OCI-LY3 (cell line): Measurements from ENCODE around the gene VSX1.

Source experiments
- H2AFZ ChIP-seq: fragments of 200-600, 300-600 bp; shearing (Covaris generic); 2 replicates; pipeline ENCODE4 v1.6.0; 2014; ENCODE audit warnings: antibody characterized with exemption, low read depth, low read length
- H3K27ac ChIP-seq: fragments of 200-600, 300-600 bp; sonication (generic); 2 replicates; pipeline ENCODE4 v1.5.1; 2014; ENCODE audit warnings: mild to moderate bottlenecking, low read length, moderate library complexity, mixed read lengths
- H3K27me3 ChIP-seq: fragments of 200-600, 300-600 bp; sonication (generic); 2 replicates; pipeline ENCODE4 v1.6.1; 2014; ENCODE audit warnings: low read depth, low read length, mixed read lengths
- H3K36me3 ChIP-seq: fragments of 200-600, 300-600 bp; sonication (generic); replicated peaks from 2 replicates; pipeline ENCODE3; 2014; ENCODE audit warnings: low read depth, low read length, mixed read lengths
- H3K4me1 ChIP-seq: fragments of 300-600, 200-600 bp; sonication (generic); 2 replicates; pipeline ENCODE4 v1.6.1; 2014; ENCODE audit warnings: low read length, mixed read lengths
- H3K4me2 ChIP-seq: fragments of 200-600, 300-600 bp; sonication (generic); 2 replicates; pipeline ENCODE4 v1.6.1; 2014; ENCODE audit warnings: low read length, mixed read lengths
- H3K4me3 ChIP-seq: fragments of 300-600, 200-600 bp; sonication (generic); 2 replicates; pipeline ENCODE4 v1.5.1; 2014; ENCODE audit warnings: antibody characterized with exemption, mild to moderate bottlenecking, low read length, moderate library complexity
- H3K79me2 ChIP-seq: fragments of 300-600, 200-600 bp; shearing (Covaris generic); 2 replicates; pipeline ENCODE4 v1.6.1; 2014; ENCODE audit warnings: mild to moderate bottlenecking, low read length, mixed read lengths
- H3K9ac ChIP-seq: fragments of 300-600, 200-600 bp; shearing (Covaris generic); 2 replicates; pipeline ENCODE4 v1.6.0; 2014; ENCODE audit warnings: mild to moderate bottlenecking, low read length, moderate library complexity
- H3K9me3 ChIP-seq: fragments of 200-600, 300-600 bp; shearing (Covaris generic); 2 replicates; pipeline ENCODE4 v1.6.1; 2014; ENCODE audit warnings: low read length, mixed read lengths; ENCODE audit not compliant: insufficient read depth
- H4K20me1 ChIP-seq: fragments of 200-600, 300-600 bp; sonication (generic); 2 replicates; pipeline ENCODE4 v1.6.1; 2016; ENCODE audit warnings: low read length, mixed read lengths; ENCODE audit not compliant: insufficient read depth
- CTCF ChIP-seq: fragments of 200-600, 300-600 bp; sonication (generic); IDR thresholded peaks from 2 replicates; pipeline ENCODE4 v1.5.1; 2014; ENCODE audit warnings: antibody characterized with exemption, low read length, low read depth
- EZH2phosphoT487 ChIP-seq: fragments of 200-600 bp; shearing (Covaris generic); IDR thresholded peaks from 2 replicates; pipeline ENCODE4 v1.6.1; 2018; ENCODE audit warnings: antibody characterized with exemption, mixed run types, low read depth

VSX1 gene

GRCh38 chr20:25065072-25065624 lies 16.8 kb downstream of the VSX1 start:
- no peak overlapping the region for H2AFZ ChIP-seq
- no peaks in the 10 kb centered on the region for H3K36me3 ChIP-seq
- no peak overlapping the region for H3K27ac ChIP-seq
- peaks cover 14% of the 10 kb centered on the region for H3K4me1 ChIP-seq
- H3K4me3 ChIP-seq, result peak overlapping the region; percentile 54
- H3K27me3 ChIP-seq, result peaks cover 72% of the 10 kb centered on the region
- TF ChIP-seq EZH2phosphoT487 (no peak), CTCF (no peak)
- no peaks in the 10 kb centered on the region for H3K79me2 ChIP-seq
- H4K20me1 ChIP-seq, result no peaks in the 10 kb centered on the region
- no peaks in the 10 kb centered on the region for H3K9me3 ChIP-seq
- no peak overlapping the region for H3K9ac ChIP-seq
- peak overlapping the region; percentile 76 for H3K4me2 ChIP-seq

GRCh38 chr20:25064561-25065071 lies 17.3 kb downstream of the VSX1 start:
- Histone ChIP-seq H3K27ac (no peak overlapping the region), H2AFZ (no peak overlapping the region), H3K79me2 (no peaks in the 10 kb centered on the region), H3K27me3 (peaks cover 73% of the 10 kb centered on the region), H3K9me3 (no peaks in the 10 kb centered on the region), H3K9ac (no peak overlapping the region), H3K4me3 (no peak overlapping the region), H3K4me2 (no peak overlapping the region), H3K36me3 (no peaks in the 10 kb centered on the region), H3K4me1 (peaks cover 14% of the 10 kb centered on the region), H4K20me1 (no peaks in the 10 kb centered on the region)
- no peak for TF ChIP-seq EZH2phosphoT487
- TF ChIP-seq CTCF, result no peak

GRCh38 chr20:25063981-25064380 lies 18.0 kb downstream of the VSX1 start:
- H3K4me2 ChIP-seq, result no peak overlapping the region
- H3K9me3 ChIP-seq, result no peaks in the 10 kb centered on the region
- peaks cover 15% of the 10 kb centered on the region for H3K4me1 ChIP-seq
- no peak overlapping the region for H3K4me3 ChIP-seq
- no peak overlapping the region for H3K27ac ChIP-seq
- no peak overlapping the region for H3K9ac ChIP-seq
- H4K20me1 ChIP-seq, result no peaks in the 10 kb centered on the region
- no peaks in the 10 kb centered on the region for H3K36me3 ChIP-seq
- H3K79me2 ChIP-seq, result no peaks in the 10 kb centered on the region
- peaks cover 72% of the 10 kb centered on the region for H3K27me3 ChIP-seq
- H2AFZ ChIP-seq, result no peak overlapping the region
- TF ChIP-seq CTCF (no peak), EZH2phosphoT487 (no peak)

- peaks cover 20% of the 10 kb centered on the region for H3K4me1 ChIP-seq
- H3K36me3 ChIP-seq, result no peaks in the 10 kb centered on the region
- H4K20me1 ChIP-seq, result no peaks in the 10 kb centered on the region
- no peak overlapping the region for H3K27ac ChIP-seq
- peaks cover 75% of the 10 kb centered on the region for H3K27me3 ChIP-seq
- H3K79me2 ChIP-seq, result no peaks in the 10 kb centered on the region
- H2AFZ ChIP-seq, result no peak overlapping the region
- no peak overlapping the region for H3K9ac ChIP-seq
- TF ChIP-seq CTCF (no peak), EZH2phosphoT487 (no peak)
- no peaks in the 10 kb centered on the region for H3K9me3 ChIP-seq
- no peak overlapping the region for H3K4me3 ChIP-seq
- no peak overlapping the region for H3K4me2 ChIP-seq
Observed at GRCh38 chr20:25063546-25063945, 18.4 kb downstream of the VSX1 start.
